Measurements from ENCODE around the gene SKAP1.
"Not testable (repeated sequence)": the region's sequence is repeated elsewhere in the genome, so short reads cannot be mapped to it uniquely, and the experiment has no call there.

The SKAP1 gene

DNA sequence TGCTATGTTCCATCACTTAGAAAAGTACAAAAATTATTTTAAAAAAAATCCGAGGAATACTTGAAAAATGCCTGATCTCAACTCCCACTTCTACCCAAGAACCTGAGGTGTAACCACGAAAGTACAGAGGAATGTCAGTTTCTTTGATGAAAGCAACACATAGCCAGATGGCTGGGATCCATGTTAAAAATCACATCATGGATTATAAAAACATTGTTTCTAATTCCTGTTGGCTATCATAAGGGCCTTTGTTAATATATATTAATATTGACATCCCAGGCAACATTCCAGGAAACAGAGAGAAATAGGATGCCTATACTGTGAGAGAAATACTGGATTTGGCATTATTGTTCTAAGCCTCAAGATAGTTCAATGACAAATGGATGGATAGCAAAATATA lies 115.3 kb downstream of the SKAP1 start:
- DNase-seq: no peak

DNA sequence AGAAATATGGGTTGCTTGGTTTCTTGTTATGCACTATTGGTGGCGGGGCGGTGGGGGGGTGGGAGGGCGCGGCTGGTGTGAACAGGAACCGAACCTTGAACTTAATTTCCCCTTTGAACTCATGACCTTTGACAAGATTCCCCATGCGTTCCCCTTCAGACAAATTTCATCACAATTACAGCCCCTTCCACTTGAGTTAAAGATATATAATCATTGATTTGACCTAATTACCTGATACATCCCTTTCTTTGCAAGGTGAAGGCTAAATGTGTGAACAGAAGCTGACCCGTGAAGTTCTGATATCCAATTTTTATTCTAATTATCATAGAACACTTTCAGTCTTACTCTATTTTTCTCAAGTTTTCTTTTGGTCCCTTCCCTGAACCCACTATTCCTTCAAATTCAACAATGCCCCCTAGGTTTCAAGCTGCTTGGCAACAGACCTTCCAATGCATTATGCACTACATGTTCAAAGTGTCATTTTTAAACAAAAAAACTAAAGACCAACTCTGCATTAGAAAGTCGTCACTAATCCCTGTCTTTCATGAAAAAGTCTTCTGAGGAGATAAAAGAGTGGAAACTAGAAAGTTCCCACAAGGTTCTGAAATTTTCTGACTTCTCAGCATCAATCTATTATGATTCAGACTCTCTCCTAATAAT lies 116.8 kb downstream of the SKAP1 start:
- no peak for DNase-seq

DNA sequence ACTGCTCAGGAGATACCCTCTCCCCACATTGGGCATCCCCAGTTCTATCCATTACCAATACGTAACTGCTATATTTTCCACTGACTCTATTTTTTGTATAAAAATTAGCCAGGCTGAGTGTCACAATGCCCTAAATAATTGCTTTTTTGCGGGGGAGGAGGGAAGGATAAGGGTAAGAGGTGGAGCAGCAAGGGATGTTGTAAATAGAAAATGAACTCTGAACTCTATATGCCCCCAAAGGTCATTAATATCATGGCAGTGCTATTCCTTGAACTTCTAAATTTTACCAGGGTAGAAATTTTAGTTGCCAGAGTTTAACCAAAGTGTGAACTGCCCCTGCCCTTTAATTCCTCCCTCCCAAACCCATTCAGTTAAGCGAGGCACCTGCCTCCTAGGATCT lies 118.7 kb downstream of the SKAP1 start:
- DNase-seq: no peak

- no peak for DNase-seq
Observed at GRCh38 chr17:48310748-48311213, 119.2 kb downstream of the SKAP1 start.

DNA sequence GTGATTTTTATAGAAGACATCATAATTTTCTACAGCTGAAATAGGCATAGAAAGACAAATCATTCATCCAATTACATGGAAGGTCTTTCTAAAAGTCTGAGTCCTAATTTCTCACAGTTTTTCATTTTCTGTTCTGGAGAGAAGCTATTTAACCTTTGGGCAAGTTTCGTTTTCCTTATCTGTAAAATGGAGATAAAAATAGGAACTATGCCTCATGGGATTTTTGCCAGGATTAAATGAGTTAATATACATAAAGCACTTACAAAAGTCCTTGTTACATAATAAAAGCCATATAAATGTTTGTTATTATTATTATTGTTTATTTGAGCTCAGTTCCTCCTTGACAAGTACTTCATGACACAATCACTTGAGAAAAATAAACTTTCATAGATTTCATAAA lies 121.4 kb downstream of the SKAP1 start:
- DNase-seq: no peak

DNA sequence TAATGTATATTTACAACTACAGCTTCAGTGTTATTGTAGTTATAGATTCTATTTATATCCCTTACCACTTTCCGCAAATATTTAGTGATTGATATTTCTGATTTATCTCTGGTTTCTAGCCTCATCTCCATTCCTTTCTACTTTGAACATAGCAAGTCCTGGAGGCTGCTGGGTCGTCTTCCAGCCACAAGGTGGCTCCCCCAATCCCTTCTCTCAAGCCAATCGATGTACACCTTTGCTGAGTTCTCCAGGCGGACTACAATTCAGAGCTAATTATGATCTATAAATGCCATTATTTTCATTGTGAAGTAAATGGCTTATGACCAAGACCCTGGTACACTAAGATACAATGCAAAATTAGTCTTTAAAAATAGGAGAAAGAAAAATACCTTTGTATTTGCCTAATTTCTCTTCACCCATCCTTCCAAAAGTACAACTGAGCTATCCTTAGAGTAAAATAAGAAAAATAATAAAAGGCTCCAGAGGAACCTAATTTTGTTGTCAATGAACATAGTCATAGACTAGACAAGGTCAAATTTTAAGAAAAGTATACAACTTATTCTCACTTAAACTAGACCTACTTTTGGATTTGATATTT lies 122.1 kb downstream of the SKAP1 start:
- DNase-seq: no peak

DNA sequence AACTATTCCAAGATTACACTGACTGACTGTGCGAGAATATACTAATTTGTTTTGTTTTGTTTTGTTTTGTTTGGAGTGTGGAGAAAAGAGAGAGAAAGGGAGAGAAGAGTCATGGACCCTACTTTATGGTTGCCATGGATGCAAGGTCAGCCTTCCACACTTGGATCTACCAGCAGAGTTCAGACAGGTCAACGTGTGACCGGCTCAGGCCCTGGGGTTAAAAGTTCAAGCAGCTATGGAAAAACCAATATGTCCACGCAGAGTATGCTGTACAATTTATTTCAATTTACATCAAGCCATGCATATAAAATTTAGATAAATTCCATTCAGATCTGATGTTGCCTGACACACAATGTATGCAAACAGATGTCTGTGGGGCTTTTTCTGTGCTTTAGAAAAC lies 122.8 kb downstream of the SKAP1 start:
- DNase-seq: no peak

DNA sequence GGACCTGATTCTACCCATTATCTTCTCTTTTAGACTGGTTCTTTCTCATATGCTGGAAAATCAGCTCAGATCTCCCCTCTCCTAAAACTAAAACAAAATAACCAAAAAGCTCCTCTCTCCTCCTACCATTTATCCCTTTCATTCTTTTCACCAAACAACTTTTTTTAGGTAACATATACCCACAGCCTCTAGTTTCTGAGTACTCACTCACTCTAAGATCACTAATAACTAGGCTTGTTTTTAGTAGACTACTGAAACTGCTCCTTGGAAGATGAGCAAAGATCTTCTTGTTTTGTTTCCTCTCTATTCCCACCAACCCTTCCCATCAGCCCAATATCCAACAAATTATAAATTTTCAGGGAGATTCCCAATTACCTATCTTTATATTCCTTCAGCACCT lies 129.0 kb downstream of the SKAP1 start:
- DNase-seq: no peak

GRCh38 chr17:48299760-48300159 lies 130.3 kb downstream of the SKAP1 start:
- no peak for DNase-seq

GRCh38 chr17:48297825-48298224 lies 132.2 kb downstream of the SKAP1 start:
- DNase-seq: no peak

DNA sequence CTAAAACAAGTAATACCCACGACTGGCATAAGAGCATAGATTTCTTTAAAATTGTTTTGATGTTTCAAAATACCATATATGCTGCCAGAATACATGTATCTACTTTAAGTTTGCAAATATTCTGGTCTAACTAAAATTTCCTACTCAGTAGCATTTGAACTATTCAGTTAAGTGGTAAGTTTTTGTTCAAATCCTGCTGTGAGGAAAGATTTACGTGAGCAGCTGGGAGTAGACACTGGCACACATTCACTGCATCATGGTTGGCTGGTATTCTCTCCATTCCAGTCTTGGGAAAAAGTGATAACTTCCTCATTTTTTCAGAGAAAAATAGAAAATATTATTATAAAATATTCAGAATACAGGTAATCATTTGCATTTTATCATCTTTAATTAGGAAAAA lies 133.6 kb downstream of the SKAP1 start:
- DNase-seq: no peak

DNA sequence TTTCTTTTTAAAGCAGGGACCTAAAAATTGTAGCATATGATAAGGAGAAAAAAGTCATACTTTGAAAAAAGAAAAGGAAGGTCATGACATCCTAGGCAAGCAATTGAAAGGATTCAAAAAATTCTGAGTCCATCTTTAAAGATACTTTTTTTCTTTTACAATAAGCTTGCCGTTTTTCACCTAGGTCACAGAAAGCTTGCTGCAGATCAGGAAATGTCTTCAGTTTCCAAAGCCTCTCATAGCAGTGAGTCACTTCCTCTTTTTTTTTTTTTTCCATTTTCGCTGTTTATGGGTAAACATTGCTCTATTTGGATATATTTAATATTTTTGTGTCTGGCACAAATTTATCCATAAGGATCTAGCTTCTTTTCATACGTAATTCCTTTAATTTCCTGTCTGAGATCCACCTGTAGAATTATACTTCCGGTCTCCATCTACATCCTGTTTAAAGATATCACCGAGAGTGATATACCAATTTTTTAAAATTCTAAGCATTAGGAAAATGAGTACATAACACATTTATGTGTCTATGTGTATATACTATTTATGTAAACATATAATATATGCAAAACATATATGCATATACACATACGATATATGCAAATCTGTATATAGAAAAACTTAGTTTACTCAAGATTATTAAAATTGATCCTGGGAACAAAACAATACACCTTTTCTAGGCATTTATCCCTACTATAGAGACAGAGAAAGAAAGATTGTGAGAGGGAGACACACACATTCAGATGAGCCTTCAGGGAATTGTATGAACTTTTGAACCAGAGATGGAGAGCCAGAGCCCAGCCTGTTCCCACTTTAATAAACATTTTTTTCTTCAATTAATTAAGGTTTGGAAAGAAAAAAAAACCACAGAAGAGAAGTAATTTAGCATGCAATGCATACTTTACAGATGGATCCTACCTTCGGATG lies 134.4 kb downstream of the SKAP1 start:
- no peak for DNase-seq

DNA sequence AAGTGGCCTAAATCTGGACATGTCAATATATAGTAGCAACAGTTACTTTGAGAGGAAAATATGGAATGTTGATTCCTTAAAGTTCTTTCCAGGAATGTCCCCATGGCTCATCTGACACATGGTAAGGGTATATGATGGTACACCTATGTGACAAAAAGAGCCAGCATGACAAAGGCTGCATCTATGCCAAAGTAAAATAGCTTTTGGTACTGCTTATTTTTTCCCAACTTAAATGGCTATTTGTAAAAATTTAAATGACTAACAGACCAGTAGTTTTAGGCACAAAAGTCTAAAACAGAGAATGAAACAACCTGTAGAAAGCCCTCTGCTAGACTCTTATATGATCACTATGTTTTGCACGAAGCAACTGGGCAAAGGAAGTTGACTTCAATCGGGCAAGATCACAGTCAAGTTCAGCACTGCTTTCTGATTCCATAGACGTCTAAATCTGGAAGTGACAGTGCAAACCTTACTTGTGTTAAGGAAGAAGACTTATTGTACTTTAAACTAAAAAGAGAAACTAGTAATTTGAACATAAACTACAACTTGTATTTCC lies 135.1 kb downstream of the SKAP1 start:
- no peak for DNase-seq

DNA sequence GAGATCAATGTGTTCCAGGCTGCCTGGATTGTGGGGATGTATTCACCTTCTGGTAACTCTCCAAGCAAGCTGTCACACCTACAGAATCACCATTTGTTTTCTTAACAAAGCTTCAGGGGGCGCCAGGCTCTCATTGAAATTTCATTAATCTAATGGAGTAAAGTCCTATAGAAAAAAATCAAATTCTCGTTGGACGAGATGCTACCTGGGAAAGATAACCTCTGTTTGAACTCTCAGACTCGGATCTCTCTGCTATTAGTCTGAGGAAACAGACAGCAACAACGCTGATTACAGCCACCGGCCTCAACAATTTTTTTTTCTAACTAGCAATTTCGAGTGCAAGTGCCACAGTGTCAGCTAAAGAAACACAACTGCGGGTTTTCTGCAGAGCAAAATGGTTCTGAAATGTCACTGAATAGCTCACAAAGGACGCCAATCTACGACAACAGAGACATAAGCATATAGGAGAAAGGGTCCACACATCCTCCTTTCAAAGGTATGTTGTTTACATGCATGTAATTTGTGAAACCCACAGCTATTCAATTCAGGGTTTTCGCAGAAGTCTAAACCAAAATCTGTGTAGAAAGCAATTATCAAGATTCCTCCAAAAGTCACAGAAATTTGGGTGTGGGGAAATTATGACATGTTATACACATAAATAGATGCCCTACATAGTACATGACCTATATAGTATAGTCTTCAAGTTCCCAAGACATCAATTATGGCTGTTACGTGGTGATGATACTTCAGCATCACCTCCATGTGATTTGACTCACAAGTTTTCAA lies 135.8 kb downstream of the SKAP1 start:
- no peak for DNase-seq

GRCh38 chr17:48293319-48294019 lies 136.5 kb downstream of the SKAP1 start:
- no peak for DNase-seq

- no peak for DNase-seq
Observed at GRCh38 chr17:48290378-48290777, 139.6 kb downstream of the SKAP1 start.

DNA sequence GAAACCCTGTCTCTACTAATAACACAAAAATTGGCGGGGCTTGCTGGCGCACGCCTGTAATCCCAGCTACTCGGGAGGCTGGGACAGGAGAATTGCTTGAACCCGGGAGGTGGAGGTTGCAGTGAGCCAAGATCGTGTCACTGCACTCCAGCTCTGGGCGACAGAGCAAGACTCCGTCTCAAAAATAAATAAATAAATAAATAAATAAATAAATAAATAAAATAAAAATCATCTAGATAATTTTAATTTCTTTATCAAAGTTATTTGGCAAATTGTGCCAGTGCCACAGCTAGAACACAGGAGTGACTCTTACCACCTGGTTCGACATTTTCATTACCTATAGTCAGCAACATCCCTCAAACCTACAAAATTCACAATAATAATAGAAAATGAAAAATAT lies 143.1 kb downstream of the SKAP1 start:
- not testable (repeated sequence) for DNase-seq

DNA sequence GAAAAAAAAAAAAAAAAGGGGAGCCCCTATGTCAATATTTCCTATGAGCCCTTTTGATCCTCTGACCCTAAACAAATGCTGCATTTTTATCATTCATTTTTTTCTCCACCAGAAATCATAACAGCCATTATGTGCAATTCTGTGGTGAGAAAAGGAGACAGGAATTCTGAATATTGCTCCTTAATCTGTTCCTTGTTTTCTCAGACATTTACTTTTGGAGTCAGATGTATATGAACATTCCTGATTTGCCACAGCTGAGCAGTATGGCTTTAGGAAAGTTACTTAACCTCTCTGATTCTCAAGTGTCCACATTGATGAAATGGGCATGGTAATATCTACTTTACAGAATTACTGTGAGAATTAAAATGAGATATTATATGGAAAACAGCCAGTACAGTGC lies 144.4 kb downstream of the SKAP1 start:
- DNase-seq: no peak

DNA sequence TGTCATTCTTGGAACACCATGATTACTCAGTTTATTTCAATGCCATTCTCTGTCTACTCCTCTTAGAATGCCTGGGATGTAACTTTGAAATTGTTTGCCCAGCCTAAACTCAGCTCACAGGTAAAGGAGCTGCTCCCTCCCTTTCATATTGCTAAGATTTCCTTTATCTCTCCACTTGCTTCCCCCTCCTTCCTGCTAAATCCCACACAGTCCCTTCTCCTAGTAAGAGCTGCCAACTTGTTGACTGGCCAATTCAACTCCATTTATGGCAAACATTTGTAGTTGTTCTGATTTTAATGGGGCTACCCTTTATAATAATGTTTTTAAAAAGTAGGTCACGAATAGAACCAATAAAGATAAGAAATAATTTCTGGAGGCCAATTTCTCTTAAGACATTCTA lies 146.1 kb downstream of the SKAP1 start:
- DNase-seq: no peak

GRCh38 chr17:48283411-48283810 lies 146.6 kb downstream of the SKAP1 start:
- no peak for DNase-seq

DNA sequence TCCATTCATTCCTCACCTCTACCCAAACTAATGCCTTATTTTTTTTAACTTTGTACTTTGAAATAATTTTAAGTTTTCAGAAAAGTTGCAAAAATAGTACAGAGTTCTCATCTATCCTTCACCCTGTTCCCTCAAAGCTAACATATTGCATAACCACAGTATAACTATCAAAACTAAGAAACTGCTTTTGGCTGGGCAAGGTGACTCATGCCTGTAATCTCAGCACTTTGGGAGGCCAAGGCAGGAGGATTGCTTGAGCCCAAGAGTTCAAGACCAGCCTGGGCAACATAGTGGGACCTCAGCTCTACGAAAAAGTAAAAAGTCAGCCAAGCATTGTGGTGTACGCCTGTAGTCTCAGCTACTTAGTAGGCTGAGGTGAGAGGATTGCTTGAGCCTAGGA lies 147.7 kb downstream of the SKAP1 start:
- no peak for DNase-seq
